H1 (cell line): ENCODE measurements around the gene ADAMTS1. TPM values are rescaled to one million over a fixed set of nuclear protein-coding genes. Genes with fewer than 3 reads are reported as not detected.
A peak's percentile ranks its signal among the peaks of the same experiment; 100 is the strongest.

Source experiments
- CTCF ChIA-PET: fragments of 300-600 bp; sonication (Branson Sonifier 250); formaldehyde crosslinking; loops from one replicate; lab custom pipeline; 2021; ENCODE audit not compliant: partially characterized antibody; lab: Charles Lee
- POLR2A ChIA-PET: fragments of 300-600 bp; sonication (Branson Sonifier 250); formaldehyde crosslinking; loops from one replicate; lab custom pipeline; 2021; ENCODE audit warnings: inconsistent platforms; ENCODE audit not compliant: partially characterized antibody; lab: Charles Lee
- DNase-seq, 2 experiments: peaks; one replicate each; pipeline versions ENCODE4 v3.0.0 to v3.0.0-alpha.2; 2010 to 2022; ENCODE audit warnings: low spot score in 2 of 2, low read depth in 1 of 2, mixed read lengths in 1 of 2
- FAIRE-seq: peaks from 2 replicates; lab custom pipeline; 2011; peaks lifted over from hg19 to GRCh38; lab: Jason Lieb, UNC
- H2AFZ ChIP-seq: 2 replicates; pipeline ENCODE4 v1.8.1; 2012; ENCODE audit warnings: low read length, inconsistent platforms
- H2AK5ac ChIP-seq: 2 replicates; pipeline ENCODE4 v1.6.1; 2013; ENCODE audit warnings: low read depth, low read length
- H2BK120ac ChIP-seq: replicated peaks from 2 replicates; pipeline ENCODE3; 2013; ENCODE audit warnings: low read depth, low read length, inconsistent platforms
- H2BK12ac ChIP-seq: 2 replicates; pipeline ENCODE4 v1.6.1; 2013; ENCODE audit warnings: low read depth, low read length
- H2BK15ac ChIP-seq: 2 replicates; pipeline ENCODE4 v1.6.1; 2013; ENCODE audit warnings: low read length
- H2BK20ac ChIP-seq: 2 replicates; pipeline ENCODE4 v1.6.1; 2013; ENCODE audit warnings: low read length
- H2BK5ac ChIP-seq: 2 replicates; pipeline ENCODE4 v1.6.1; 2013; ENCODE audit warnings: low read depth, low read length
- H3K14ac ChIP-seq: 2 replicates; pipeline ENCODE4 v1.6.1; 2013; ENCODE audit warnings: inconsistent platforms; ENCODE audit not compliant: insufficient read length
- H3K18ac ChIP-seq: 2 replicates; pipeline ENCODE4 v1.6.1; 2013; ENCODE audit warnings: low read length; ENCODE audit errors: extremely low read depth
- H3K23ac ChIP-seq: 2 replicates; pipeline ENCODE4 v1.6.1; 2013; ENCODE audit warnings: inconsistent platforms; ENCODE audit not compliant: insufficient read length
- H3K23me2 ChIP-seq: 2 replicates; pipeline ENCODE4 v1.6.1; 2013; ENCODE audit warnings: low read depth, low read length
- H3K27ac ChIP-seq: 2 replicates; pipeline ENCODE4 v1.6.1; 2011; ENCODE audit warnings: low read depth, low read length, inconsistent platforms
- H3K27me3 ChIP-seq, 4 experiments: replicated peaks in 1 of 4; 1 replicate in 1 of 4; 2 replicates in 3 of 4; pipeline versions ENCODE4 v1.6.1 to v1.8.1; 2011 to 2013; ENCODE audit warnings: low read length in 3 of 4, mild to moderate bottlenecking in 3 of 4, inconsistent platforms in 2 of 4, mixed read lengths in 2 of 4, moderate library complexity in 1 of 4; ENCODE audit not compliant: control insufficient read depth in 3 of 4, insufficient read depth in 3 of 4; ENCODE audit errors: extremely low read depth in 1 of 4
- H3K36me3 ChIP-seq, 4 experiments: 2 replicates each; pipeline versions ENCODE4 v1.6.1 to v1.8.1; 2011 to 2013; ENCODE audit warnings: mild to moderate bottlenecking in 4 of 4, low read length in 3 of 4, moderate library complexity in 2 of 4, control low read depth in 1 of 4, inconsistent platforms in 1 of 4; ENCODE audit not compliant: insufficient read depth in 4 of 4, control insufficient read depth in 2 of 4
- H3K4ac ChIP-seq: replicated peaks from 2 replicates; pipeline ENCODE3; 2013; ENCODE audit warnings: low read length, low read depth, mixed read lengths, inconsistent platforms; ENCODE audit not compliant: insufficient read length
- H3K4me1 ChIP-seq, 4 experiments: replicated peaks in 1 of 4; 1 replicate in 1 of 4; 2 replicates in 3 of 4; pipeline versions ENCODE4 v1.6.1 to v1.8.1; 2011 to 2013; ENCODE audit warnings: low read length in 3 of 4, inconsistent platforms in 2 of 4, mixed read lengths in 1 of 4; ENCODE audit not compliant: insufficient read depth in 4 of 4, control insufficient read depth in 3 of 4
- H3K4me2 ChIP-seq, 2 experiments: 2 replicates each; pipeline versions ENCODE4 v1.6.1 to v1.8.1; 2011 to 2013; ENCODE audit warnings: low read depth in 2 of 2, low read length in 2 of 2, control low read depth in 1 of 2, inconsistent platforms in 1 of 2, mild to moderate bottlenecking in 1 of 2; ENCODE audit not compliant: insufficient read depth in 1 of 2
- H3K4me3 ChIP-seq, 4 experiments: fragments of 200-600, 300-600 bp in 1 of 4; sonication (generic), shearing (Covaris generic), sonication (Bioruptor Twin) in 1 of 4; 2 replicates each; pipeline versions ENCODE4 v1.5.1 to v1.8.1; 2011 to 2016; ENCODE audit warnings: low read length in 4 of 4, low read depth in 3 of 4, control low read depth in 2 of 4, inconsistent platforms in 2 of 4, mild to moderate bottlenecking in 2 of 4, mixed read lengths in 1 of 4, moderate library complexity in 1 of 4; ENCODE audit not compliant: insufficient read depth in 2 of 4; ENCODE audit errors: extremely low read depth in 1 of 4
- H3K56ac ChIP-seq: replicated peaks from 2 replicates; pipeline ENCODE3; 2013; ENCODE audit warnings: low read depth, mild to moderate bottlenecking, mixed read lengths, low read length, inconsistent platforms; ENCODE audit not compliant: insufficient read length
- H3K79me1 ChIP-seq: 2 replicates; pipeline ENCODE4 v1.6.1; 2013; ENCODE audit warnings: low read depth, low read length, control low read depth
- H3K79me2 ChIP-seq, 2 experiments: 2 replicates each; pipeline versions ENCODE4 v1.6.1 to v1.8.1; 2012 to 2013; ENCODE audit warnings: low read length in 2 of 2, mild to moderate bottlenecking in 2 of 2, inconsistent platforms in 1 of 2; ENCODE audit not compliant: insufficient read depth in 2 of 2, control insufficient read depth in 1 of 2
- H3K9ac ChIP-seq, 4 experiments: replicated peaks in 1 of 4; 1 replicate in 1 of 4; 2 replicates in 3 of 4; pipeline versions ENCODE4 v1.6.1 to v1.8.1; 2011 to 2013; ENCODE audit warnings: low read depth in 3 of 4, low read length in 3 of 4, control low read depth in 2 of 4, mild to moderate bottlenecking in 2 of 4, moderate library complexity in 2 of 4, inconsistent platforms in 1 of 4; ENCODE audit errors: extremely low read depth in 1 of 4
- H3K9me3 ChIP-seq, 2 experiments: 2 replicates each; pipeline versions ENCODE4 v1.6.1 to v1.8.1; 2012 to 2013; ENCODE audit warnings: mild to moderate bottlenecking in 2 of 2, moderate library complexity in 2 of 2, control low read depth in 1 of 2, inconsistent platforms in 1 of 2, low read depth in 1 of 2, low read length in 1 of 2, mixed read lengths in 1 of 2; ENCODE audit not compliant: insufficient read depth in 2 of 2
- H4K20me1 ChIP-seq, 2 experiments: replicated peaks in 1 of 2; 2 replicates each; pipeline versions ENCODE3 to v1.8.1; 2011 to 2013; ENCODE audit warnings: inconsistent platforms in 2 of 2, low read length in 2 of 2, mild to moderate bottlenecking in 1 of 2; ENCODE audit not compliant: insufficient read depth in 2 of 2, control insufficient read depth in 1 of 2
- H4K5ac ChIP-seq: 2 replicates; pipeline ENCODE4 v1.6.1; 2013; ENCODE audit warnings: low read length, low read depth, mixed read lengths, inconsistent platforms; ENCODE audit not compliant: insufficient read length
- H4K8ac ChIP-seq: 2 replicates; pipeline ENCODE4 v1.8.0; 2013; ENCODE audit warnings: mild to moderate bottlenecking, moderate library complexity, low read length, inconsistent platforms; ENCODE audit not compliant: insufficient read depth; ENCODE audit errors: extremely low read depth
- H4K91ac ChIP-seq: replicated peaks from 2 replicates; pipeline ENCODE3; 2013; ENCODE audit warnings: low read length, mixed read lengths, inconsistent platforms; ENCODE audit not compliant: insufficient read length
- BACH1 ChIP-seq: IDR thresholded peaks from 2 replicates; pipeline ENCODE4 v1.6.1; 2012; ENCODE audit warnings: low read length, improper control_type of control experiment
- CBX8 ChIP-seq: fragments of 300-800, 300-1000 bp; sonication (generic); IDR thresholded peaks from 2 replicates; pipeline ENCODE4 v1.7.1; 2016; ENCODE audit warnings: low read depth, low read length, borderline replicate concordance
- CREB1 ChIP-seq: IDR thresholded peaks from 2 replicates; pipeline ENCODE4 v1.6.1; 2012; ENCODE audit warnings: inconsistent platforms
- EP300 ChIP-seq, 2 experiments: IDR thresholded peaks; 1 replicate in 1 of 2; 2 replicates in 1 of 2; pipeline ENCODE4 v1.6.1; 2011 to 2012; ENCODE audit warnings: low read depth in 2 of 2, low read length in 2 of 2, mild to moderate bottlenecking in 2 of 2, borderline replicate concordance in 1 of 2, inconsistent platforms in 1 of 2, moderate library complexity in 1 of 2
- GTF2F1 ChIP-seq: IDR thresholded peaks from 2 replicates; pipeline ENCODE4 v1.6.1; 2012; ENCODE audit warnings: low read depth, low read length, improper control_type of control experiment, borderline replicate concordance
- JUND ChIP-seq: IDR thresholded peaks from 2 replicates; pipeline ENCODE4 v1.6.1; 2011; ENCODE audit warnings: mild to moderate bottlenecking, improper control_type of control experiment, low read length
- MAFK ChIP-seq: IDR thresholded peaks from 2 replicates; pipeline ENCODE4 v1.6.1; 2012; ENCODE audit warnings: low read depth, mild to moderate bottlenecking, improper control_type of control experiment, low read length
- WGBS, 2 experiments: shearing (Covaris generic) in 1 of 2; methylation state at CpG; one replicate each; pipeline versions ENCODE4 v1.1.6 to v1.1.7; 2013 to 2015; ENCODE audit warnings: low lambda C conversion rate in 2 of 2, mixed read lengths in 2 of 2, inconsistent platforms in 1 of 2, low coverage in 1 of 2, missing lambda C conversion rate in 1 of 2; ENCODE audit not compliant: insufficient replicate concordance in 2 of 2, insufficient coverage in 1 of 2, insufficient read length in 1 of 2; ENCODE audit errors: extremely low coverage in 1 of 2, missing lambda C conversion rate in 1 of 2; 5-methylcytosine and 5-hydroxymethylcytosine counted together
- polyA plus RNA-seq, 7 experiments: library from polyadenylated mRNA; depleted of rRNA in 3 of 7; stranded (reverse) in 5 of 7; unstranded in 2 of 7; fragments of >200 nt in 5 of 7; fragments of 200-250 nt in 2 of 7; gene quantifications; 1 replicate in 5 of 7; 2 replicates in 1 of 7; 4 replicates in 1 of 7; pipeline versions ENCODE4 v1.2.1 to v1.2.3, GENCODE V29; 2011 to 2013; ENCODE audit warnings: missing spikeins in 2 of 7, mixed read lengths in 2 of 7
- total RNA-seq: library from RNA; stranded (reverse); fragmentation: NEBNext Ultra II Directional; extraction: Animal tissue kit (Norgen Biotek cat#: 25700); gene quantifications from 2 replicates; pipeline ENCODE4 v1.2.1, GENCODE V29; 2021

ADAMTS1 gene
- total and polyA plus RNA-seq, 2 of the 8 experiments (the other 6 are each of a cell fraction or from before 2014, with no cell fraction given): 10.7 to 22.4 TPM

DNA sequence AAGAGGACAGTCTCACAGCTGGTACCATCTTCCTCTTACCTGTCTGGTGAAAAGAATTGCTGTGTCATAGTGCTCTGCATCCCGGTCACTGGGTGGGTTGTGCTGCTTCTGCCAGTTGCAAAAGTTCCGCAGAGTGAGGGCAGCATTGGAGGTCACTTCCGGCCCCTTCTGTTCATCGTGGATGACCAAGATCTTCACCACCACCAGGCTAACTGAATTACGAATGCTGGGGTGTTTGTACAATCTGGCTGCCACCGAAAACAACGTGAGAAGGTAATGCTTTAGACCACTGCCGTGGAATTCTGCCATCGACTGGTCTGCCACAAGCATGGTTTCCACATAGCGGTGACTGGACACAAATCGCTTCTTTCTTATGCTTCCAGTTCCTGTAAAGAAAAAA, 2.9 kb downstream of the ADAMTS1 start:
- peak overlapping the region in 2 of 4 experiments; percentile 7 to 77; a peak in 2 of 8 replicates for H3K4me3 ChIP-seq
- H4K91ac ChIP-seq: no peak overlapping the region
- H3K79me1 ChIP-seq: peaks cover 2% of the 10 kb centered on the region; the same call in 1 of the 2 replicates
- H3K36me3 ChIP-seq: peaks cover 17 to 49% (median 32%) of the 10 kb centered on the region in 4 experiments
- no peak overlapping the region for H2BK15ac ChIP-seq
- no peaks in the 10 kb centered on the region for H3K9me3 ChIP-seq
- H4K8ac ChIP-seq: no peak overlapping the region
- H3K4me1 ChIP-seq: peaks cover 0 to 12% (median 7%) of the 10 kb centered on the region in 4 experiments; a peak in 4 of 7 replicates
- no peak overlapping the region for H2AK5ac ChIP-seq
- H2AFZ ChIP-seq: no peak overlapping the region
- peak overlapping the region; percentile 46 for H3K4ac ChIP-seq
- H3K18ac ChIP-seq: no peak overlapping the region
- peaks cover 0 to 27% (median 12%) of the 10 kb centered on the region in 4 experiments; a peak in 5 of 7 replicates for H3K27me3 ChIP-seq
- DNase-seq (no peak), FAIRE-seq (no peak)
- no peak overlapping the region for H2BK5ac ChIP-seq
- H4K5ac ChIP-seq: no peak overlapping the region
- no peak overlapping the region for H3K23ac ChIP-seq
- no peak overlapping the region for H2BK12ac ChIP-seq
- POLR2A ChIA-PET: interaction anchor here (1.4 kb wide), 1 partner anchor 15 kb away, joined by 5 read pairs; no protein-coding TSS in a partner anchor
- peaks cover 0 to 18% of the 10 kb centered on the region in 2 experiments; a peak in 2 of 4 replicates for H3K79me2 ChIP-seq
- no peak overlapping the region for H3K9ac ChIP-seq
- no peak overlapping the region for H3K56ac ChIP-seq
- no peak overlapping the region for H3K14ac ChIP-seq
- peaks cover 26% of the 10 kb centered on the region for H3K23me2 ChIP-seq
- no peak overlapping the region for H2BK20ac ChIP-seq
- whole genome bisulfite sequencing, 2 experiments: 90% methylated on average over 11 of the region's 11 CpGs; no CpG with 5 or more reads in 1 of the 2 experiments
- no peaks in the 10 kb centered on the region for H4K20me1 ChIP-seq
- no peak overlapping the region for H2BK120ac ChIP-seq
- H3K27ac ChIP-seq: no peak overlapping the region
- peak overlapping the region; percentile 85 to 93 for H3K4me2 ChIP-seq
- CTCF ChIA-PET: interaction anchor here (0.6 to 2.9 kb wide), 3 partner anchors 9 to 27 kb away, joined by 3 to 15 read pairs (median 6); no protein-coding TSS in a partner anchor
- TF ChIP-seq GTF2F1: no peak
- TF ChIP-seq MAFK: no peak; the same call in 1 of the 2 replicates
- TF ChIP-seq BACH1: no peak; the same call in 1 of the 2 replicates
- no peak for TF ChIP-seq CREB1
- no peak for TF ChIP-seq JUND
- no peak for TF ChIP-seq EP300 (IDR thresholded peaks at IDR 0.05; ENCODE audit: borderline replicate concordance in 1 of 2, low read depth in 2 of 2, low read length in 2 of 2)
- TF ChIP-seq CBX8: no peak
